ACHN (cell line): Measurements from ENCODE around the gene HMHB1.

Experiments used
- DNase-seq: peaks from one replicate; pipeline ENCODE4 v3.0.0-alpha.2; 2015
- in situ Hi-C: cut with HindIII; loops from 2 replicates; pipeline ENCODE4 v1.10.0; 2017; ENCODE audit warnings: low sequenced_read_pairs, low pct_ligation_motif_present, low pct_unique_long_range_greater_than_20kb

Gene HMHB1

DNA sequence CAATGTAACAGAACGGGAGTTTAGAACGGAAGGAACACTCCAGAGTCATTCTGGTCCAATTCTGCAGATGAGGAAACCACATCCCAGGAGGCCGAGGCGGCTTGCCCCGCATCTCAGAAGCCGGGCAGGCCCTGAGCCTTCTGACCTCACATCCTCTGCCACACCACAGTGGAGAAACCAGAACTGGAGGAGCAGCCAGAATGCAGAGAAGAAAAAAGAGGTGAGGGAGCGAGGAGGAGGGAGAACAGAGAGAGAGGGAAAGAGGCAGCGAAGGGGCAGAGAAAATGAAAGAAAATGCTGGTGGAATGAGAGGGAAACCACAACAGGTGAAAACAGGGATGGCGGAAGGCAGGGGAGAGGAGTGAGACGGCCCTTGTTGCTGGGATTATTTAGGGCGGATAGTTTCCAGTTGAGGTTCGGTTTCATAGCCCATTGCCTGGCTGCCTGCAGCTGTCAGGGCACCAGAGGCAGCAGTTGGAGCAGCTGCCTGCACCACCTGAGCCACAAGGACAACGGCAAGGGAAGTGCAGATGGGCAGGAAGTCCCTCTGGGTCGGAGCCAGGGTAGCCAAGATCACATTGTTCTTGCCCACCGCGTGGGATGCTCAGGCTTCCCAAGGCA is at the start of gene HMHB1:
Gene HMHB1 (plus strand): TSS at position 77 of the 621 bp plus-strand sequence.
- no peak for DNase-seq
- in situ Hi-C loops = no loop called here

- no peak for DNase-seq
- in situ Hi-C loops = no loop called here
These were observed 49.2 kb upstream of the HMHB1 start for GRCh38 chr5:143762636-143763220.

DNA sequence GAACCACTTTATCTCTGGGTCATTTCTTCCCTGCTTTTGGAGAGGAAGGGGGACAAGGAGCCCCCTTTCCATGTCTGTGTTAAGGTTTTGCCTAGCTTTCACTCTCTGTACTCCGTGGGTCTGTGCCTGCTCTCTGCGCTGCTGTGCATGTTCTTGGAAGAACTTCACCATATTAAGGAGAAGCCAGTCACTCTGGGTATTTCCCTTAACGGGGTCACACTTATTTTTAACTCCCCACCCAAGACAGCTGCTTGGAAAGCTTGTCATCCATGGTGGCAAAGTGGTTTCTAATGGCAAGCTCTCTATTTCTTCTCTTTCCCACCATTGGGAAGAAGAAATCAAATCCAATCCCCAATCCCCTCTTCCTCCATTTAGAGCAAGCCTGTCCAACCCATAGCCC is 44.8 kb upstream of the HMHB1 start:
- in situ Hi-C loops = no loop called here
- DNase-seq = no peak

DNA sequence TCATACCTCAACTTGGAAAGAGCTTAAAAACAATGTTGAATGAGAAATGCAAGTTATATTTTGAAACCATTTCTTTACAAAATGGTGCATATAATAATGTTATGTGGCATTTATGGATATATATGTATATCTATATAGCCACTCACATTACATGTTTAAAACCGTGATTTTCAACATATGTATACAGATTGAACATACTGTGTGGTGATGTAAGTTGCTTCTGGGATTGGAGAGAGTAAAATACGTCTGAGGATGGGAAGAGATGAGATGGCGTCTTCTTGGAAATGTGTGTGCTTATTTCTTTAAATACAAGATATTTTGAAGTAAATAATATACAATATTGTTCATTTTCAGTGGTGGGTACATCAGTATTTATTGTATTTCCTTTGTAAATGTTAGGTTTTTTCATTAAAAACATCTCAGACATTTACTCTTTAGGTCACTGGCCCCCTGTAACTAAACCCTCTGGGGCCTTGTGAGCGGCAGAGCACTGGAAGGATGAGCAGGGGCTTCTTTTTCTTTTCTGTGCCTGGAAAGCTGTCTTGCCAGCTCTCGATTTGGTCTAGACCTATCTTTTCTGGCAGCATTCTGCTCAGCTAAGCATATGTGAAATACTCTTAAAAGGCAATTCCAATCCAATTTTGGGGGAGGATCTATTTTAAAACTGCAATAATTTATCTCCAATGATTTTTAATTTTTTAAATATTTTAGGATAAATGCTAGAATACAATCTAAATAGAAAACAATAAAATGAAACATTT is 42.8 kb upstream of the HMHB1 start:
- in situ Hi-C loops = no loop called here
- no peak for DNase-seq

DNA sequence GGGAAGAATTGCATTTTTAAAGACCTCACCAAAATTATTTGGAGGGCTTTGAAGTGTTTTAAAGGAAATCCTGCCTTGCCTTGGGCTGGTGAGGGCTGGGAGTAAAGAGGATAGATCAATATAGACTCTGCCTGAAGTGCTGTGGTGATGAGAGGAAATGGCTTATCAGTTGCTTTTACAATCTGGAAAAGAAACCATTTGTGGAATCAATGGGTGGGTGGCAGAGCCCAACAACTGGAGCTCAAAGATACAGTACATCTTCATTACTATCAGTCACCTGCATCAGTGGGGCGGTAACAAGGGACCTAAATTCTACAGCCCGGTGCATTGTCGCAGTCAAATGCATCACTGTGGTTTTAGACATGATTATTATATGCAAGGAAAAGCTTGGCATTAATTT is 41.5 kb upstream of the HMHB1 start:
- DNase-seq = no peak
- in situ Hi-C loops = no loop called here

DNA sequence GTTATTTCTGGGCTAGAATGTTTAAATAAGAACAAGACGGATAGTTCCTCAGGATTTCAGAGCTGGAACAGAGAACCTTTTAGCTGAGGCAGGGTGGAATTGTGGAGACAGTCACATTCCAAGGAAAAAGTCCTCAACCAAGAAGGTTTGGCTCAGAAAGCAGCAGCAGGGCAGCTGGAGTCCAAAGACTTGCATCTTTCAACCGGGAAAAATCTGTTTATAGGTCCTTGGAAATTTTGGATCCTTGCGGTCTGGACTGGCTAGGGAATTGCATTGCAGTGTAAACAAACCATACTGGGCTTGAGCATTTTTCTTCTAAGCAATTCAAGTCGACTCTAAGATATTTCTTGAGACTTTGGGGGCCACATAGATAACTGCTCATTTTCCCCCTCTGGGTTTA is 40.8 kb upstream of the HMHB1 start:
- in situ Hi-C loops = no loop called here
- DNase-seq = no peak

- DNase-seq = no peak
- in situ Hi-C loops = no loop called here
These were observed 40.4 kb upstream of the HMHB1 start for GRCh38 chr5:143771602-143772001.

- in situ Hi-C loops = no loop called here
These were observed 39.3 kb upstream of the HMHB1 start for GRCh38 chr5:143772621-143773020.

DNA sequence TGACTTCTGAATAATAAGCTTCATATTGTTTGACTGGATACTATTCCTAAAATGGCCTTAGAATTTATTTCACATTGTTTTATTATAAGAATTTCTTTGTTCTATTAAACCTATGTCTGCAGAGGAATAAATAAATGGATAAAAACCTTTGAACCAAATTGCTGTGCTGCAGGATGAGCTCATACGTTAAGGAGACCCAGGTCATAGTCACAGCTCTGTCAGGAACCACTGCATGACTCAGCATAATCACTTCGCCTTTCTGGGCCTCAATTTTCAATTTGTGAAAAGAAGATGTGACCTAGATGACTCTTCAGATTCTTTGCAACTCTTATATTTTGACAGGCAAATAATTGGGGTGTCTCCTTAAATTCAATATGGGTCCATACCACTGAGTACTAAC is 36.7 kb upstream of the HMHB1 start:
- DNase-seq = no peak

More at GRCh38 chr5:143772621-143773020, 39.3 kb upstream of the HMHB1 start:
- DNase-seq = no peak

GRCh38 chr5:143776951-143777350 is 35.0 kb upstream of the HMHB1 start:
- in situ Hi-C loops = no loop called here
- no peak for DNase-seq

More for the DNA sequence above, 36.7 kb upstream of the HMHB1 start:
- in situ Hi-C loops = no loop called here

GRCh38 chr5:143779506-143779905 is 32.5 kb upstream of the HMHB1 start:
- in situ Hi-C loops = no loop called here
- DNase-seq = no peak

DNA sequence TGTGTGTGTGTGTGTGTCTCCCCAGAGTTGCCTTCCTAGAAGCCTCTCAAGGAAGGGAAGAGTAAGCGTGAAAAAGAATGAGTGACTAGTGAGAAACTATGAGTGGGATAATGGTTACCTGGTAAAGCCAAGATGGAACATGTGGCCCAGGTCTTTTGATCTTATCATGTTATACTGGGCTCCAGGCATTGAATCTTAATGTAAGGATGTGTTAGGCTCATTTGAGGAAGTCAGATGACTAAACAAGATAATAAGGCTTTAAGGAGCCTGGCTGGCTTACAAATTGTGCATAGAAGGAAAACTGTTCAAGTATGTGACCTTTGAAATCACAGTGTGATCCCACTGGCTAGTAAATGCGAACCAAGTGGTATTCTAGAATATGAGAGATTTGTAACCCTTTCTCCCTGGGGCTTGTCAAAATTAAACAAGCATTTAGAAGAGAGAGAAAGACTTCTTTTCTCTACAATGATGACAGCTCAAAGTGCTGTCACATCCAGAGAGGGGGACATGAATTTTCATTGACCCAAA is 29.9 kb upstream of the HMHB1 start:
- in situ Hi-C loops = no loop called here
- no peak for DNase-seq

- in situ Hi-C loops = no loop called here
- DNase-seq = no peak
These were observed 29.2 kb upstream of the HMHB1 start for GRCh38 chr5:143782588-143783386.

DNA sequence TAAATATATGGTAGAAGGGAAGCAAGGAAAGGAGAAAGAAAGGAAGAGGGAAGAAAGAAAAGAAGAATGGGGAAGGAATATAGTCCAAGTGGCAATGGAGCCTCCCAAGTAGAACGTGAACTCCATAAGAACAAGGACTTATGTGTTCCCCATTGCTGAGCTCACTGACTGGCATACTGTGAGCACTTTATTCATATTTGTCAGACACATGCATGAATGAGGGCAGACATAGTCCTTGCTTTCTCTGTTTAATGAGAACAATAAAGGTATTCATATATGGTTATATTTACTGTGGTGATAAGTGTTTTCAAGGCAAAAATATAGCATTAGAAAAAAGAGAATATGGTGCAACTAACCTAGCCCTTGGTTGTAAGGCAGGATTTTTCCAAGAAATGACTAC is 23.6 kb upstream of the HMHB1 start:
- DNase-seq = no peak
- in situ Hi-C loops = no loop called here

DNA sequence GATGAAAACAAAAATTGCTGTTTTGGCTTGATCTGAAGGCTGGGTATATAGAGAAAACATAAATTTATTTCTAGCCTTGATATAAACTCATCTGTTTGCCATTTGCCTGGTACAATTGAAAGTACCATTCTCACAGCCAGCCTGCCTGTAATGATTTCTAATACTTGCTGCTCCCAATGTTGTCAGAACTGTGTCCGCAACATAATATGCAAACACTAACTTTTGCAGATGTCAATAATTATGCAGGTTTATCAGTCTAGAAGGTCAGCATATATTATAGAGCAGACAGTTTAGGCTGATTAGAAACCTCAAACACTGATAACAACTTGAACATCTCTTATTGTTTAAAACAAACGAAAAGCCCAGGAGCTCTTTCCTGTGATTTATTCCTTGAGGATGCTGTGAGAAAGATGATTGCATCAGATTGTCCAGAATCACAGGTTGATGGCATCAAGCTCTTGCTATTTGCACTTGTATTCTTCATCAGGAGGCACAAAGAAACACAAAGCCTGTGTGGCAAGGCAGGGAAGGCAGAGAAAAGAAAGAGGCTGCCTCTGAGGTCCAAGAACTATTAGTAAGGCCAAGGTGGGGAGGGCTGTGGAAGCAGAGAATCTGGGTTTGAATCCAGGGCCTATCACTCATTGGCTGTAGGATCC is 21.4 kb upstream of the HMHB1 start:
- in situ Hi-C loops = no loop called here
- DNase-seq = no peak

GRCh38 chr5:143791848-143792731 is 19.9 kb upstream of the HMHB1 start:
- in situ Hi-C loops = no loop called here
- DNase-seq = no peak

DNA sequence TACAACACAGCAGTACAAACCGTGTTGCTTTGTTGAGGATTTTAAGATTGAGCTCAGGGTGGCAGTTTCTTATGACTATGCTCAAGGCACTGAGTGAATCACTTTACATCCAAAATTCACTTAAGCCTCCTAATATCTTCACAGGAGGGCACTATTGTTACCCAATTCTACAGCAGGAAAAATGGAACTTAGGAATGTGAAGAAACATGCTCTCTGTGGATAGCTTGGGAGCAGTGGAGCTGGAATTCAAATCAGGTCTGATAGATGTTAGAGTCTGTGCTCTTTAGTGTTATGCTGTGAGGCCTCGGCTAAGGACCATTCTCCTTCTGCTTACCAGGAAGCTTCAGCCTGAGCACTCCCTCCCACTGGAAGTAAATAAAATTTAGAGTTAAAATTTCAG is 18.7 kb upstream of the HMHB1 start:
- in situ Hi-C loops = no loop called here
- DNase-seq = no peak

- DNase-seq = no peak
- in situ Hi-C loops = no loop called here
These were observed 15.8 kb upstream of the HMHB1 start for GRCh38 chr5:143796125-143796524.
